Measurements from ENCODE around the gene P2RY8.
"Not testable (repeated sequence)": the region's sequence is repeated elsewhere in the genome, so short reads cannot be mapped to it uniquely, and the experiment has no call there.

Gene P2RY8

GRCh38 chrX:1557442-1557841 lies 20.5 kb upstream of the P2RY8 start:
- H3K14ac ChIP-seq (ENCODE audit: low read length in 2 of 2); H2BK5ac ChIP-seq (ENCODE audit: low read depth, low read length, poor library complexity, severe bottlenecking); H2AK5ac ChIP-seq (ENCODE audit: low read length, severe bottlenecking); H2BK12ac ChIP-seq (ENCODE audit: low read length in 2 of 2); H3K4ac ChIP-seq (ENCODE audit: low read depth in 1 of 2, low read length in 2 of 2); H3K4me2 ChIP-seq (ENCODE audit: low read length, poor library complexity, severe bottlenecking); H3K79me1 ChIP-seq (replicated peaks; ENCODE audit: low read length, poor library complexity, severe bottlenecking); H3K18ac ChIP-seq (ENCODE audit: low read depth in 1 of 2, low read length in 2 of 2); H3K9ac ChIP-seq (ENCODE audit: low read length); H4K91ac ChIP-seq (ENCODE audit: low read length); H2AFZ ChIP-seq (ENCODE audit: low read depth, low read length); H2BK15ac ChIP-seq (ENCODE audit: low read depth, poor library complexity, severe bottlenecking); H3K27ac ChIP-seq (ENCODE audit: low read length, poor library complexity, severe bottlenecking); H3K4me1 ChIP-seq (ENCODE audit: control insufficient read depth, insufficient read depth, low read depth, low read length); H2BK120ac ChIP-seq (ENCODE audit: low read depth, low read length); H3K4me3 ChIP-seq (ENCODE audit: insufficient read depth in 1 of 2, low read depth in 1 of 2, low read length in 2 of 2); H3K27me3 ChIP-seq (ENCODE audit: control insufficient read depth in 1 of 2, insufficient read depth in 1 of 2, low read length in 2 of 2); H4K8ac ChIP-seq (ENCODE audit: low read length); H3K36me3 ChIP-seq (ENCODE audit: control insufficient read depth in 1 of 2, insufficient read depth in 2 of 2, low read depth in 1 of 2, low read length in 2 of 2); DNase-seq; H3K23ac ChIP-seq (ENCODE audit: low read length in 2 of 2); H3K9me3 ChIP-seq (ENCODE audit: control insufficient read depth, low read length): not testable (repeated sequence)

- no peak for DNase-seq
- no peak overlapping the region for H3K4me3 ChIP-seq (ENCODE audit: insufficient read depth in 1 of 2, low read depth in 1 of 2, low read length in 2 of 2)
- H3K18ac ChIP-seq (ENCODE audit: low read depth in 1 of 2, low read length in 2 of 2): no peak overlapping the region
- no peak overlapping the region for H2BK5ac ChIP-seq (ENCODE audit: low read depth, low read length, poor library complexity, severe bottlenecking)
- H3K9ac ChIP-seq (ENCODE audit: low read length): no peak overlapping the region
- no peak overlapping the region for H3K4ac ChIP-seq (ENCODE audit: low read depth in 1 of 2, low read length in 2 of 2)
- no peak overlapping the region for H2BK12ac ChIP-seq (ENCODE audit: low read length in 2 of 2)
- H4K8ac ChIP-seq (ENCODE audit: low read length): no peak overlapping the region
- H2AFZ ChIP-seq (ENCODE audit: low read depth, low read length): no peak overlapping the region
- H4K91ac ChIP-seq (ENCODE audit: low read length): no peak overlapping the region
- WGBS: 92% methylated on average over 6 of the region's 6 CpGs
- H2BK15ac ChIP-seq (ENCODE audit: low read depth, poor library complexity, severe bottlenecking): no peak overlapping the region
- H3K79me1 ChIP-seq (replicated peaks; ENCODE audit: low read length, poor library complexity, severe bottlenecking): no peaks in the 10 kb centered on the region
- no peak overlapping the region for H3K4me2 ChIP-seq (ENCODE audit: low read length, poor library complexity, severe bottlenecking)
- H3K36me3 ChIP-seq (ENCODE audit: control insufficient read depth in 1 of 2, insufficient read depth in 2 of 2, low read depth in 1 of 2, low read length in 2 of 2): no peaks in the 10 kb centered on the region
- H2AK5ac ChIP-seq (ENCODE audit: low read length, severe bottlenecking): no peak overlapping the region
- peaks cover 12% of the 10 kb centered on the region for H3K9me3 ChIP-seq (ENCODE audit: control insufficient read depth, low read length)
- H2BK120ac ChIP-seq (ENCODE audit: low read depth, low read length): no peak overlapping the region
- no peak overlapping the region for H3K27ac ChIP-seq (ENCODE audit: low read length, poor library complexity, severe bottlenecking)
- H3K4me1 ChIP-seq (ENCODE audit: control insufficient read depth, insufficient read depth, low read depth, low read length): peaks cover 2% of the 10 kb centered on the region
- H3K14ac ChIP-seq (ENCODE audit: low read length in 2 of 2): no peak overlapping the region
- no peaks in the 10 kb centered on the region for H3K27me3 ChIP-seq (ENCODE audit: control insufficient read depth in 1 of 2, insufficient read depth in 1 of 2, low read length in 2 of 2)
- H3K23ac ChIP-seq (ENCODE audit: low read length in 2 of 2): no peak overlapping the region
These were observed 18.4 kb upstream of the P2RY8 start for GRCh38 chrX:1555370-1555769.

GRCh38 chrX:1554469-1555210 lies 17.7 kb upstream of the P2RY8 start:
- H3K4ac ChIP-seq (ENCODE audit: low read depth in 1 of 2, low read length in 2 of 2): no peak overlapping the region
- no peak overlapping the region for H2BK12ac ChIP-seq (ENCODE audit: low read length in 2 of 2)
- H3K27ac ChIP-seq (ENCODE audit: low read length, poor library complexity, severe bottlenecking): no peak overlapping the region
- H3K14ac ChIP-seq (ENCODE audit: low read length in 2 of 2): no peak overlapping the region
- H3K9me3 ChIP-seq (ENCODE audit: control insufficient read depth, low read length): peaks cover 12% of the 10 kb centered on the region
- no peak overlapping the region for H2BK15ac ChIP-seq (ENCODE audit: low read depth, poor library complexity, severe bottlenecking)
- no peak overlapping the region for H2AFZ ChIP-seq (ENCODE audit: low read depth, low read length)
- H3K23ac ChIP-seq (ENCODE audit: low read length in 2 of 2): no peak overlapping the region
- H3K27me3 ChIP-seq (ENCODE audit: control insufficient read depth in 1 of 2, insufficient read depth in 1 of 2, low read length in 2 of 2): no peaks in the 10 kb centered on the region
- H3K4me3 ChIP-seq (ENCODE audit: insufficient read depth in 1 of 2, low read depth in 1 of 2, low read length in 2 of 2): no peak overlapping the region
- H3K18ac ChIP-seq (ENCODE audit: low read depth in 1 of 2, low read length in 2 of 2): no peak overlapping the region
- no peak overlapping the region for H4K91ac ChIP-seq (ENCODE audit: low read length)
- no peaks in the 10 kb centered on the region for H3K4me1 ChIP-seq (ENCODE audit: control insufficient read depth, insufficient read depth, low read depth, low read length)
- H3K36me3 ChIP-seq (ENCODE audit: control insufficient read depth in 1 of 2, insufficient read depth in 2 of 2, low read depth in 1 of 2, low read length in 2 of 2): no peaks in the 10 kb centered on the region
- H3K79me1 ChIP-seq (replicated peaks; ENCODE audit: low read length, poor library complexity, severe bottlenecking): no peaks in the 10 kb centered on the region
- H3K9ac ChIP-seq (ENCODE audit: low read length): no peak overlapping the region
- no peak overlapping the region for H3K4me2 ChIP-seq (ENCODE audit: low read length, poor library complexity, severe bottlenecking)
- DNase-seq: no peak
- H4K8ac ChIP-seq (ENCODE audit: low read length): no peak overlapping the region
- 90% methylated on average over 19 of the region's 19 CpGs for WGBS
- no peak overlapping the region for H2BK120ac ChIP-seq (ENCODE audit: low read depth, low read length)
- H2BK5ac ChIP-seq (ENCODE audit: low read depth, low read length, poor library complexity, severe bottlenecking): no peak overlapping the region
- H2AK5ac ChIP-seq (ENCODE audit: low read length, severe bottlenecking): no peak overlapping the region

- H4K91ac ChIP-seq (ENCODE audit: low read length): no peak overlapping the region
- no peak overlapping the region for H2AFZ ChIP-seq (ENCODE audit: low read depth, low read length)
- no peaks in the 10 kb centered on the region for H3K4me1 ChIP-seq (ENCODE audit: control insufficient read depth, insufficient read depth, low read depth, low read length)
- H2BK5ac ChIP-seq (ENCODE audit: low read depth, low read length, poor library complexity, severe bottlenecking): no peak overlapping the region
- no peak overlapping the region for H3K4ac ChIP-seq (ENCODE audit: low read depth in 1 of 2, low read length in 2 of 2)
- no peak overlapping the region for H3K14ac ChIP-seq (ENCODE audit: low read length in 2 of 2)
- no peak overlapping the region for H4K8ac ChIP-seq (ENCODE audit: low read length)
- no peak for DNase-seq
- H3K79me1 ChIP-seq (replicated peaks; ENCODE audit: low read length, poor library complexity, severe bottlenecking): no peaks in the 10 kb centered on the region
- H3K27me3 ChIP-seq (ENCODE audit: control insufficient read depth in 1 of 2, insufficient read depth in 1 of 2, low read length in 2 of 2): no peaks in the 10 kb centered on the region
- 72% methylated on average over 3 of the region's 3 CpGs for WGBS
- no peak overlapping the region for H3K9ac ChIP-seq (ENCODE audit: low read length)
- H2BK15ac ChIP-seq (ENCODE audit: low read depth, poor library complexity, severe bottlenecking): no peak overlapping the region
- peaks cover 12% of the 10 kb centered on the region for H3K9me3 ChIP-seq (ENCODE audit: control insufficient read depth, low read length)
- H3K36me3 ChIP-seq (ENCODE audit: control insufficient read depth in 1 of 2, insufficient read depth in 2 of 2, low read depth in 1 of 2, low read length in 2 of 2): no peaks in the 10 kb centered on the region
- H2BK12ac ChIP-seq (ENCODE audit: low read length in 2 of 2): no peak overlapping the region
- H3K4me2 ChIP-seq (ENCODE audit: low read length, poor library complexity, severe bottlenecking): no peak overlapping the region
- no peak overlapping the region for H3K27ac ChIP-seq (ENCODE audit: low read length, poor library complexity, severe bottlenecking)
- no peak overlapping the region for H2BK120ac ChIP-seq (ENCODE audit: low read depth, low read length)
- H2AK5ac ChIP-seq (ENCODE audit: low read length, severe bottlenecking): no peak overlapping the region
- no peak overlapping the region for H3K4me3 ChIP-seq (ENCODE audit: insufficient read depth in 1 of 2, low read depth in 1 of 2, low read length in 2 of 2)
- H3K18ac ChIP-seq (ENCODE audit: low read depth in 1 of 2, low read length in 2 of 2): no peak overlapping the region
- no peak overlapping the region for H3K23ac ChIP-seq (ENCODE audit: low read length in 2 of 2)
These were observed 15.1 kb upstream of the P2RY8 start for GRCh38 chrX:1551959-1552546.

All from mesenchymal stem cell (in vitro differentiated cells and primary cell).